Ecto neural progenitor cell (in vitro differentiated cells): ENCODE measurements around the gene SPATA2.

Experiments used
- DNase-seq: peaks from one replicate; pipeline ENCODE4 v3.0.0-alpha.2; 2018; ENCODE audit warnings: low spot score

SPATA2 gene

DNA sequence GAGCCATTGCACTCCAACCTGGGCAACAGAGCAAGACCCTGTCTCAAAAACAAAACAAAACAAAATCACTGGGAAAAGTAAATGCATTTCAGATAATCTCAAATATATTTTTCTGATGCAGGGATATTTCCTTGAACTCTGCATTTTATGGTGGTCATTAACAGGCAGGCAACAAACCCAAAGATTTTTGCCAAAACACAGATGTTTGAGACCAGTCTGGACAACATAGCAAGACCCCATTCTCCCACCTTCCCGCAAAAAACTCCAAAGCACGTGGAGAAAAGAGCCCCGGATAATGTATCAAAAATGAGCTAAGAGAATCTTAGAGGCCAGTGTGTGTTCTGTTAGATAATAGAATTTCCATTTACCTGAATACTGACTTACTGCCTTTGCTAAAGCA, 58.4 kb downstream of the SPATA2 start:
- no peak for DNase-seq

DNA sequence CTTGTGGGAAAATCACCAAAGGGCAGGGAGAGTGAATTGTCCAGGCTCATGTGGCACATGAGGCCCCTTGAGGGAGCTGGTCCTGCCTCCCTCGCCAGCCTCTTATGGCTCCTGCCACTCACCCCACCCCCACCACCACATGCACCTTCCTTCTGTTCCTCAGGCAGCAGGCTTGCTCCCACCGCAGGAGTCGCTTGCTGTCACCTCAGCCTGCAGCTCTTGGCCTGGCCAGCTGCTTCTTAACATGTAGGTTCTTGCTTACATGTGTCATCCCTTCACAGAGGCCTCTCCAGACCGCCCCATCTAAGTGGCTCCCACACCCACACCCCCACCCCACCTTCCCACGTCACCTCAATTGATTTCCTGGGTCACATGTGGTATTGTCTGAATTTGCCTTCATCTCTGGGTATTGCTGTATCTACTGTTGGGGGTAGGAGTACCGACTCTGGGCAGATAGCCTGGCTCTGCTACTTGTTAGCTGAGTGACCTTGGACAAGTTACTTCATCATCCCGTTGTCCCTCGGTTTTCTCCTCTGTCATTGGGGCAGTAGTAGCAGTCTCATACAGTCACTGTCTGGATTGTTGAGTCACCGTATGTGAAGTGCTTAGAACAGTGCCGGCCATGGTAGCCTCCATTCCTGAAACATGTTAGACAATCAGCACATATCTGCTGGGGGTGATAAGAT, 61.0 kb downstream of the SPATA2 start:
- DNase-seq: no peak

- no peak for DNase-seq
Measured at GRCh38 chr20:49853640-49854039, 61.7 kb downstream of the SPATA2 start.
